Liver (tissue), 9 donors: ENCODE results near the gene SRSF8. TPM values are rescaled to one million over a fixed set of nuclear protein-coding genes. Genes with fewer than 3 reads are reported as not detected.

Source experiments
- DNase-seq: peaks from one replicate; pipeline ENCODE4 v3.0.0-alpha.2; 2017; ENCODE audit warnings: low spot score
- H3K27ac ChIP-seq, 2 donors: one replicate each; pipeline ENCODE4 v1.7.0; 2013; ENCODE audit warnings: inconsistent platforms in 2 of 2, low read length in 2 of 2, control low read depth in 1 of 2, low read depth in 1 of 2, mild to moderate bottlenecking in 1 of 2
- H3K27me3 ChIP-seq, 4 donors: one replicate each; pipeline versions ENCODE4 v1.6.1 to v1.7.0; 2013; ENCODE audit warnings: low read length in 3 of 4, inconsistent platforms in 1 of 4, mild to moderate bottlenecking in 1 of 4, moderate library complexity in 1 of 4; ENCODE audit not compliant: control insufficient read depth in 4 of 4, insufficient read depth in 4 of 4
- H3K36me3 ChIP-seq, 4 donors: one replicate each; pipeline versions ENCODE4 v1.6.1 to v1.7.0; 2013; ENCODE audit warnings: low read length in 3 of 4, mild to moderate bottlenecking in 3 of 4, low read depth in 1 of 4, moderate library complexity in 1 of 4; ENCODE audit not compliant: control insufficient read depth in 4 of 4, insufficient read depth in 3 of 4
- H3K4me1 ChIP-seq, 4 donors: one replicate each; pipeline versions ENCODE4 v1.6.1 to v1.7.0; 2013; ENCODE audit warnings: low read length in 3 of 4, mild to moderate bottlenecking in 3 of 4, moderate library complexity in 1 of 4; ENCODE audit not compliant: control insufficient read depth in 4 of 4, insufficient read depth in 4 of 4
- H3K4me3 ChIP-seq, 3 donors: one replicate each; pipeline versions ENCODE4 v1.6.1 to v1.7.0; 2013; ENCODE audit warnings: low read length in 3 of 3, control low read depth in 1 of 3, low read depth in 1 of 3, mild to moderate bottlenecking in 1 of 3
- H3K9ac ChIP-seq, 2 donors: one replicate each; pipeline ENCODE4 v1.7.0; 2013; ENCODE audit warnings: low read length in 2 of 2, mild to moderate bottlenecking in 2 of 2, moderate library complexity in 2 of 2, control low read depth in 1 of 2, low read depth in 1 of 2
- H3K9me3 ChIP-seq, 4 donors: one replicate each; pipeline versions ENCODE4 v1.6.1 to v1.7.0; 2013; ENCODE audit warnings: low read length in 3 of 4; ENCODE audit not compliant: control insufficient read depth in 4 of 4
- ATF3 ChIP-seq: IDR thresholded peaks from 2 replicates; pipeline ENCODE4 v1.6.1; 2016; ENCODE audit warnings: antibody characterized with exemption
- EGR1 ChIP-seq, 2 donors: IDR thresholded peaks; 2 replicates each; pipeline ENCODE4 v1.6.1; 2016 to 2018; ENCODE audit warnings: antibody characterized with exemption in 2 of 2, low read depth in 2 of 2
- FOXA1 ChIP-seq: IDR thresholded peaks from 2 replicates; pipeline ENCODE4 v1.6.1; 2016; ENCODE audit warnings: antibody characterized with exemption
- FOXA2 ChIP-seq: IDR thresholded peaks from 2 replicates; pipeline ENCODE4 v1.6.1; 2016; ENCODE audit warnings: antibody characterized with exemption
- GABPA ChIP-seq, 2 donors: IDR thresholded peaks in 1 of 2; conservative IDR thresholded peaks in 1 of 2; 2 replicates each; pipeline ENCODE4 v1.6.1; 2016; ENCODE audit warnings: antibody characterized with exemption in 2 of 2, mild to moderate bottlenecking in 1 of 2, moderate library complexity in 1 of 2
- HNF4A ChIP-seq, 2 donors: conservative IDR thresholded peaks; 2 replicates each; pipeline ENCODE4 v1.6.1; 2016; ENCODE audit warnings: antibody characterized with exemption in 2 of 2, mild to moderate bottlenecking in 2 of 2
- JUND ChIP-seq, 2 donors: IDR thresholded peaks; 2 replicates each; pipeline ENCODE4 v1.6.1; 2016; ENCODE audit warnings: antibody characterized with exemption in 2 of 2
- MAX ChIP-seq: IDR thresholded peaks from 2 replicates; pipeline ENCODE4 v1.6.1; 2016; ENCODE audit warnings: antibody characterized with exemption
- NR2F2 ChIP-seq: IDR thresholded peaks from 2 replicates; pipeline ENCODE4 v1.6.1; 2016; ENCODE audit warnings: antibody characterized with exemption
- REST ChIP-seq: IDR thresholded peaks from 2 replicates; pipeline ENCODE4 v1.6.1; 2016; ENCODE audit warnings: antibody characterized with exemption, mild to moderate bottlenecking
- RXRA ChIP-seq, 2 donors: IDR thresholded peaks; 2 replicates each; pipeline ENCODE4 v1.6.1; 2017 to 2018; ENCODE audit warnings: antibody characterized with exemption in 2 of 2, mild to moderate bottlenecking in 1 of 2
- TAF1 ChIP-seq: conservative IDR thresholded peaks from 2 replicates; pipeline ENCODE4 v1.6.1; 2016; ENCODE audit warnings: antibody characterized with exemption, mild to moderate bottlenecking
- ZBTB33 ChIP-seq: IDR thresholded peaks from 2 replicates; pipeline ENCODE4 v1.6.1; 2016; ENCODE audit warnings: antibody characterized with exemption
- WGBS: extraction: QIAGEN DNeasy Blood & Tissue Kit; methylation state at CpG from one replicate; pipeline ENCODE4 v1.1.7; 2013; 5-methylcytosine and 5-hydroxymethylcytosine counted together
- polyA plus RNA-seq, 2 donors: library from polyadenylated mRNA; stranded (reverse) in 1 of 2; unstranded in 1 of 2; fragments of 200-250 nt in 1 of 2; fragments of >200 nt in 1 of 2; fragmentation: Nextera tagmentation in 1 of 2; extraction: Ambion mirVana in 1 of 2; gene quantifications; one replicate each; pipeline versions ENCODE4 v1.2.1 to v1.2.3, GENCODE V29; 2013 to 2015
- total RNA-seq, 2 donors: library from RNA; depleted of rRNA; stranded (reverse); fragments of >200 nt; gene quantifications; one replicate each; pipeline ENCODE4 v1.2.3, GENCODE V29; 2014
- donor health status: healthy.
- donor health status: healthy.
- donor health status: healthy.
- donor health status: healthy.
- donor health status: healthy.

SRSF8 gene
- total and polyA plus RNA-seq, 4 donors, result 15.4 to 31.8 (median 17.8) TPM

DNA sequence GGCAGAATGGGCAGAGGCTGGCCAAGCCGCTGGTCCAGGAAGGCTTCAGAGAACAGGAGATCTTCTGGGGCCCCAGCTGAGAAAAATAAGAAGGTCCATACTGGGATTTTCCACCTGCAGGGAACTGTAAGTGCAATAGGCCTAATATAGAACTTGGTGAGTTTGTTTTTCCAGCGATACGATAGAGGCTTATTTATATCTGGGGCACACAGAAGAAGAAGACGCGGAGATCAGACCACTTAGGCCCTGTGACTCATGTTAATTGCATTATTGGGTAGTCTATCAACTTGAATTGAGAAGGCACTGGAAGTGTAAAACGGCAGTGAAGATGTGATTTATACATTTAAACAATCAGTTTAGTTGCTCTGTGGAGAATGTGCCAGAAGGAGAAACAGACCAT is 7.7 kb upstream of the SRSF8 start:
- H3K27me3 ChIP-seq, result no peaks in the 10 kb centered on the region
- 93% methylated on average over 6 of the region's 6 CpGs for WGBS
- H3K9ac ChIP-seq, result no peak overlapping the region
- H3K27ac ChIP-seq, result no peak overlapping the region
- H3K4me1 ChIP-seq, result no peaks in the 10 kb centered on the region
- peaks cover 0 to 2% (median 0%) of the 10 kb centered on the region in 4 donors for H3K36me3 ChIP-seq
- H3K4me3 ChIP-seq, result no peak overlapping the region
- DNase-seq, result no peak
- no peak for TF ChIP-seq TAF1
- no peak for TF ChIP-seq ATF3
- TF ChIP-seq FOXA2, result no peak
- no peak for TF ChIP-seq MAX
- no peak for TF ChIP-seq REST
- no peak for TF ChIP-seq HNF4A (conservative IDR thresholded peaks at IDR 0.05)
- TF ChIP-seq JUND (IDR thresholded peaks at IDR 0.05), result no peak
- no peak for TF ChIP-seq FOXA1
- H3K9me3 ChIP-seq, result no peaks in the 10 kb centered on the region

- no peak overlapping the region for H3K4me3 ChIP-seq
- H3K27ac ChIP-seq, result no peak overlapping the region
- no peak for TF ChIP-seq ZBTB33
- TF ChIP-seq HNF4A (conservative IDR thresholded peaks at IDR 0.05), result no peak
- no peak for TF ChIP-seq FOXA2
- TF ChIP-seq NR2F2, result no peak
- TF ChIP-seq EGR1 (IDR thresholded peaks at IDR 0.05; ENCODE audit: low read depth in 2 of 2), result no peak
- TF ChIP-seq RXRA (IDR thresholded peaks at IDR 0.05), result no peak
- TF ChIP-seq GABPA (IDR thresholded peaks at IDR 0.05 in 1 of 2, conservative IDR thresholded peaks at IDR 0.05 in 1 of 2), result no peak
- DNase-seq, result no peak
- no peaks in the 10 kb centered on the region for H3K9me3 ChIP-seq
- no peaks in the 10 kb centered on the region for H3K27me3 ChIP-seq
- H3K36me3 ChIP-seq, result peaks cover 0 to 2% (median 0%) of the 10 kb centered on the region in 4 donors
- no peak overlapping the region for H3K9ac ChIP-seq
- WGBS, result 99% methylated on average over 1 of the region's 1 CpG
- H3K4me1 ChIP-seq, result peaks cover 0 to 18% (median 13%) of the 10 kb centered on the region in 4 donors
Measured at GRCh38 chr11:95065336-95065735, 1.4 kb upstream of the SRSF8 start.
